Forelimb muscle (tissue), 1 donor: ENCODE data around the gene DIAPH2. TPM values are rescaled to one million over a fixed set of nuclear protein-coding genes. Genes with fewer than 3 reads are reported as not detected.
A peak's percentile ranks its signal among the peaks of the same experiment; 100 is the strongest.

Experiments used
- DNase-seq: peaks from one replicate; pipeline ENCODE4 v3.0.0-alpha.2; 2013; ENCODE audit warnings: low read depth
- polyA plus RNA-seq: library from polyadenylated mRNA; unstranded; fragments of 120-200 nt; gene quantifications from one replicate; pipeline ENCODE4 v1.2.1, GENCODE V29; 2013; ENCODE audit not compliant: insufficient read length

The DIAPH2 gene
- polyA plus RNA-seq, 1 donor, result 8.2 TPM

GRCh38 chrX:97306771-97307470, 622.3 kb downstream of the DIAPH2 start:
- DNase-seq, result no peak

- no peak for DNase-seq
Measured at GRCh38 chrX:97308171-97308570, 623.5 kb downstream of the DIAPH2 start.

GRCh38 chrX:97309487-97310116, 625.0 kb downstream of the DIAPH2 start:
- DNase-seq, result no peak

GRCh38 chrX:97310373-97310772, 625.7 kb downstream of the DIAPH2 start:
- no peak for DNase-seq

- DNase-seq, result no peak
Measured at GRCh38 chrX:97311066-97311778, 626.6 kb downstream of the DIAPH2 start.

GRCh38 chrX:97314345-97314744, 629.7 kb downstream of the DIAPH2 start:
- DNase-seq, result no peak

GRCh38 chrX:97315939-97316338, 631.3 kb downstream of the DIAPH2 start:
- no peak for DNase-seq

GRCh38 chrX:97320305-97320704, 635.7 kb downstream of the DIAPH2 start:
- no peak for DNase-seq

- DNase-seq, result no peak
Measured at GRCh38 chrX:97322401-97322800, 637.8 kb downstream of the DIAPH2 start.

GRCh38 chrX:97326456-97326855, 641.8 kb downstream of the DIAPH2 start:
- no peak for DNase-seq

GRCh38 chrX:97328853-97329390, 644.3 kb downstream of the DIAPH2 start:
- DNase-seq, result no peak

GRCh38 chrX:97330151-97330550, 645.5 kb downstream of the DIAPH2 start:
- no peak for DNase-seq

- DNase-seq, result no peak
Measured at GRCh38 chrX:97332963-97333362, 648.3 kb downstream of the DIAPH2 start.

GRCh38 chrX:97334850-97335249, 650.2 kb downstream of the DIAPH2 start:
- no peak for DNase-seq

- no peak for DNase-seq
Measured at GRCh38 chrX:97344724-97345123, 660.1 kb downstream of the DIAPH2 start.

- DNase-seq, result no peak
Measured at GRCh38 chrX:97358941-97359340, 674.3 kb downstream of the DIAPH2 start.

GRCh38 chrX:97363843-97364242, 679.2 kb downstream of the DIAPH2 start:
- no peak for DNase-seq

- no peak for DNase-seq
Measured at GRCh38 chrX:97366237-97366636, 681.6 kb downstream of the DIAPH2 start.

- DNase-seq, result peak; percentile 26
Measured at GRCh38 chrX:97367125-97367524, 682.5 kb downstream of the DIAPH2 start.

GRCh38 chrX:97369947-97370346, 685.3 kb downstream of the DIAPH2 start:
- DNase-seq, result no peak

- no peak for DNase-seq
Measured at GRCh38 chrX:97372001-97372766, 687.5 kb downstream of the DIAPH2 start.

- no peak for DNase-seq
Measured at GRCh38 chrX:97374266-97374665, 689.6 kb downstream of the DIAPH2 start.
